Tibial nerve (tissue), 3 donors: ENCODE results near the gene FSTL4.

Experiments used
- POLR2A ChIP-seq, 2 donors: fragments of 450-650 bp; IDR thresholded peaks; one replicate each; pipeline ENCODE4 v1.6.1; 2017; ENCODE audit warnings: antibody characterized with exemption in 2 of 2, mild to moderate bottlenecking in 2 of 2, moderate library complexity in 2 of 2
- TF ChIP-seq, protein P1 (sequence below), 5 experiments: fragments of 200-600 bp in 3 of 5; fragments of 450-650 bp in 2 of 5; sonication (generic) in 3 of 5; IDR thresholded peaks; one replicate each; pipeline ENCODE4 v1.5.1; 2016 to 2019; ENCODE audit warnings: antibody characterized with exemption in 5 of 5, mild to moderate bottlenecking in 3 of 5, moderate library complexity in 2 of 5

DNA sequence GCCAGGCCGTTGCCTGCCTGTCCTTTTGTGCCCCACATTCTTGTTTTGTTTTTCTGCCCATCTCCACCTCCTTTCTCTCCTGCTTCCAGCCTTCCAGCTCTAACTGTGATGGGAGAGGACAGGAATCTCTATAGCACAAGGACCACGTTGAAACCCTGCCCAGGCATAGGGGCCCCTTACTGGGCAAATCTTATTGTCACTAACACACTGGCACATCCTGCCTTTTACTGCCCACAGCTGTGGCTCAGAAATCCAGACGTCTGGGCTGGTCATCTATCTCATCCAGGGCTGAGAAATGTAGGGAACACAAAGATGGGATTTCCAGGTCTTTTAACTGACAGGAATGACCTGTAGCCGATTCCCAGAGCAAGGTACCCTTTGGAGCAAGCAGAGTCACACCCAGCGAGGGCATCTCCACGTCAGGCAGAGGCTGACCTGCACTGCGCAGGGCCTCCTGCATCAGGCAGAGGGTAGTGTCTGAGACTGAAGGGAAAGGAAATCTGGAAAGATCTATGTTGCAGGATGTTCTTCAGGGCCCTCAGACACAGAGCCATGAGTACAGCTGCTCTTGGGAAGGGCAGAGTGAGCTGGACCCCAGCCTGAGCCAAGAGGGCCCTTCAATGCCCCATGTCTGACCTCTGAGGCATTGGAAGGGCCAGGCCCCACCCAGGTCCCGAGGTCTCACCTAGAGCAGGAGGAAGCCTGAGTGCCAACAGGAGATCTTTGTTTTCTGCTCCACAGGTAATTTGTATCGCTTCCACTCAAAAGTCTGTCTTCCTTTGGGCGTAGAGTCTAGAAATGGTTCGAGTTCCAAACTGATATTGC is 278.8 kb downstream of the FSTL4 start:
- TF ChIP-seq, protein P1, sequence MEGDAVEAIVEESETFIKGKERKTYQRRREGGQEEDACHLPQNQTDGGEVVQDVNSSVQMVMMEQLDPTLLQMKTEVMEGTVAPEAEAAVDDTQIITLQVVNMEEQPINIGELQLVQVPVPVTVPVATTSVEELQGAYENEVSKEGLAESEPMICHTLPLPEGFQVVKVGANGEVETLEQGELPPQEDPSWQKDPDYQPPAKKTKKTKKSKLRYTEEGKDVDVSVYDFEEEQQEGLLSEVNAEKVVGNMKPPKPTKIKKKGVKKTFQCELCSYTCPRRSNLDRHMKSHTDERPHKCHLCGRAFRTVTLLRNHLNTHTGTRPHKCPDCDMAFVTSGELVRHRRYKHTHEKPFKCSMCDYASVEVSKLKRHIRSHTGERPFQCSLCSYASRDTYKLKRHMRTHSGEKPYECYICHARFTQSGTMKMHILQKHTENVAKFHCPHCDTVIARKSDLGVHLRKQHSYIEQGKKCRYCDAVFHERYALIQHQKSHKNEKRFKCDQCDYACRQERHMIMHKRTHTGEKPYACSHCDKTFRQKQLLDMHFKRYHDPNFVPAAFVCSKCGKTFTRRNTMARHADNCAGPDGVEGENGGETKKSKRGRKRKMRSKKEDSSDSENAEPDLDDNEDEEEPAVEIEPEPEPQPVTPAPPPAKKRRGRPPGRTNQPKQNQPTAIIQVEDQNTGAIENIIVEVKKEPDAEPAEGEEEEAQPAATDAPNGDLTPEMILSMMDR (IDR thresholded peaks at IDR 0.05): no peak
- no peak for TF ChIP-seq POLR2A (IDR thresholded peaks at IDR 0.05)
